Activated effector memory CD4-positive, alpha-beta T cell treated with anti-CD3 and anti-CD28 coated beads, Interleukin-2, amount 50 U/mL, for 16 hours (primary cell): ENCODE results near the gene RNF225.
"Not testable (repeated sequence)": the region's sequence is repeated elsewhere in the genome, so short reads cannot be mapped to it uniquely, and the experiment has no call there.

Experiments
- DNase-seq: peaks from one replicate; pipeline ENCODE4 v3.0.0-alpha.2; 2020

The RNF225 gene

GRCh38 chr19:58387338-58388174 lies 7.9 kb upstream of the RNF225 start:
- DNase-seq = peak; percentile 63

GRCh38 chr19:58388175-58388526 lies 7.3 kb upstream of the RNF225 start:
- DNase-seq = no peak

- no peak for DNase-seq
Observed at GRCh38 chr19:58392945-58393724, 2.3 kb upstream of the RNF225 start.

- no peak for DNase-seq
Observed at GRCh38 chr19:58393725-58394033, 1.8 kb upstream of the RNF225 start.

GRCh38 chr19:58394821-58395219 lies 636 bp upstream of the RNF225 start:
- no peak for DNase-seq

GRCh38 chr19:58395979-58396627 lies 647 bp downstream of the RNF225 start:
- no peak for DNase-seq

- DNase-seq = no peak
Observed at GRCh38 chr19:58396691-58397532, 1.5 kb downstream of the RNF225 start.

GRCh38 chr19:58397533-58398037 lies 2.1 kb downstream of the RNF225 start:
- no peak for DNase-seq

GRCh38 chr19:58398087-58398486 lies 2.6 kb downstream of the RNF225 start:
- no peak for DNase-seq

GRCh38 chr19:58398545-58398944 lies 3.1 kb downstream of the RNF225 start:
- no peak for DNase-seq

GRCh38 chr19:58399903-58400302 lies 4.4 kb downstream of the RNF225 start:
- DNase-seq = no peak

- DNase-seq = no peak
Observed at GRCh38 chr19:58400316-58400915, 5.0 kb downstream of the RNF225 start.

GRCh38 chr19:58400916-58401839 lies 5.7 kb downstream of the RNF225 start:
- DNase-seq = peak; percentile 100

- DNase-seq = no peak
Observed at GRCh38 chr19:58401840-58402421, 6.5 kb downstream of the RNF225 start.

GRCh38 chr19:58403920-58404478 lies 8.5 kb downstream of the RNF225 start:
- DNase-seq = not testable (repeated sequence)

GRCh38 chr19:58406818-58407657 lies 11.6 kb downstream of the RNF225 start:
- no peak for DNase-seq

- no peak for DNase-seq
Observed at GRCh38 chr19:58407658-58408151, 12.2 kb downstream of the RNF225 start.

- DNase-seq = peak; percentile 98
Observed at GRCh38 chr19:58408152-58409009, 12.9 kb downstream of the RNF225 start, which contains the start of gene ZNF584. Gene ZNF584, plus strand, starts transcription at chr19:58408649. Its CDS starts 499 bp downstream, at chr19:58409148.
